A549 (cell line): ENCODE results near the gene CCNL1. TPM values are rescaled to one million over a fixed set of nuclear protein-coding genes. Genes with fewer than 3 reads are reported as not detected.

Experiments
- ATAC-seq, 2 experiments: fragments of 200-7000 bp in 1 of 2; fragments of >200 bp in 1 of 2; cut with Nextera tagmentation in 1 of 2; cut with Tn5 transposase in 1 of 2; 3 replicates each; pipeline versions ENCODE4 v1.8.0 to v1.9.1; 2018 to 2020; ENCODE audit warnings: mild to moderate bottlenecking in 1 of 2, moderate library complexity in 1 of 2
- CTCF ChIA-PET: fragments of 300-600 bp; sonication (Branson Sonifier 250); formaldehyde crosslinking; extraction: SDS; loops from one replicate; lab custom pipeline; 2021; ENCODE audit warnings: antibody characterized with exemption, inconsistent platforms; lab: Yijun Ruan, JAX
- POLR2A ChIA-PET: fragments of 350-600 bp; formaldehyde crosslinking; extraction: SDS; loops from one replicate; lab custom pipeline; 2021; ENCODE audit warnings: antibody characterized with exemption, inconsistent platforms; lab: Yijun Ruan, JAX
- DNase-seq, 2 experiments: peaks; one replicate each; pipeline versions ENCODE4 v3.0.0 to v3.0.0-alpha.2; 2011 to 2016; ENCODE audit warnings: low read depth in 1 of 2, low spot score in 1 of 2
- FAIRE-seq: peaks from 2 replicates; lab custom pipeline; 2011; peaks lifted over from hg19 to GRCh38; lab: Jason Lieb, UNC
- H3K27ac ChIP-seq, 2 experiments: fragments of >200 bp; sonication (Bioruptor Twin); formaldehyde crosslinking; 3 replicates each; pipeline ENCODE4 v1.5.1; 2016 to 2017
- H3K4me1 ChIP-seq: fragments of >200 bp; sonication (Bioruptor Twin); formaldehyde crosslinking; 3 replicates; pipeline ENCODE4 v1.6.1; 2016
- H3K4me2 ChIP-seq: fragments of >200 bp; sonication (Bioruptor Twin); formaldehyde crosslinking; 3 replicates; pipeline ENCODE4 v1.6.1; 2016
- H3K4me3 ChIP-seq: fragments of >200 bp; sonication (Bioruptor Twin); formaldehyde crosslinking; 3 replicates; pipeline ENCODE4 v1.5.1; 2016
- H3K9me3 ChIP-seq: fragments of >200 bp; sonication (Bioruptor Twin); formaldehyde crosslinking; 3 replicates; pipeline ENCODE4 v1.6.1; 2016
- CHD4 ChIP-seq: fragments of 200-600 bp; sonication (generic); IDR thresholded peaks from 2 replicates; pipeline ENCODE4 v1.6.1; 2016; ENCODE audit warnings: antibody characterized with exemption, mild to moderate bottlenecking, borderline replicate concordance
- FOSL2 ChIP-seq, 2 experiments: fragments of 450-650 bp in 1 of 2; fragments of >200 bp in 1 of 2; sonication (Bioruptor Twin) in 1 of 2; formaldehyde crosslinking; IDR thresholded peaks; 2 replicates each; pipeline versions ENCODE4 v1.5.0 to v1.6.1; 2016 to 2020; ENCODE audit warnings: mild to moderate bottlenecking in 1 of 2, moderate library complexity in 1 of 2
- GATA3 ChIP-seq: IDR thresholded peaks from 2 replicates; pipeline ENCODE4 v1.6.1; 2012; ENCODE audit warnings: borderline replicate concordance
- HDAC2 ChIP-seq: fragments of 200-600 bp; sonication (generic); IDR thresholded peaks from 2 replicates; pipeline ENCODE4 v1.6.1; 2016
- HOXA7 ChIP-seq: fragments of 250-450 bp; sonication (Bioruptor Pico); IDR thresholded peaks from 2 replicates; pipeline ENCODE4 v1.5.0; 2020; ENCODE audit warnings: mild to moderate bottlenecking, moderate library complexity
- JUN ChIP-seq, 2 experiments: fragments of >200 bp; sonication (Bioruptor Twin); formaldehyde crosslinking; IDR thresholded peaks; 2 replicates in 1 of 2; 3 replicates in 1 of 2; pipeline ENCODE4 v1.6.1; 2016 to 2017
- JUNB ChIP-seq: fragments of >200 bp; sonication (Bioruptor Twin); formaldehyde crosslinking; IDR thresholded peaks from 2 replicates; pipeline ENCODE4 v1.6.1; 2016
- KDM1A ChIP-seq: fragments of 200-600 bp; sonication (generic); IDR thresholded peaks from 2 replicates; pipeline ENCODE4 v1.6.1; 2016; ENCODE audit warnings: low read depth, mild to moderate bottlenecking
- MAFK ChIP-seq: fragments of 450-650 bp; IDR thresholded peaks from 2 replicates; pipeline ENCODE4 v1.6.1; 2014; ENCODE audit not compliant: partially characterized antibody
- MAZ ChIP-seq: fragments of 150-350 bp; IDR thresholded peaks from 2 replicates; pipeline ENCODE4 v1.6.1; 2014; ENCODE audit warnings: antibody characterized with exemption, low read depth, low read length, borderline replicate concordance
- MYC ChIP-seq: IDR thresholded peaks from 2 replicates; pipeline ENCODE4 v1.6.1; 2012; ENCODE audit warnings: mild to moderate bottlenecking, inconsistent platforms, low read length, improper control_type of control experiment, borderline replicate concordance
- POLR2AphosphoS2 ChIP-seq: conservative IDR thresholded peaks from 2 replicates; pipeline ENCODE4 v1.6.1; 2012; ENCODE audit warnings: low read length, improper control_type of control experiment, inconsistent platforms
- RAD21 ChIP-seq, 2 experiments: fragments of >200 bp in 1 of 2; sonication (Bioruptor Twin) in 1 of 2; formaldehyde crosslinking in 1 of 2; IDR thresholded peaks in 1 of 2; conservative IDR thresholded peaks in 1 of 2; 2 replicates in 1 of 2; 3 replicates in 1 of 2; pipeline ENCODE4 v1.6.1; 2012 to 2018; ENCODE audit warnings: inconsistent platforms in 1 of 2
- RARB ChIP-seq: fragments of 250-450 bp; sonication (Bioruptor Pico); IDR thresholded peaks from 2 replicates; pipeline ENCODE4 v1.8.0; 2021; ENCODE audit warnings: mild to moderate bottlenecking, moderate library complexity
- RNF2 ChIP-seq: fragments of 200-600 bp; sonication (generic); IDR thresholded peaks from 2 replicates; pipeline ENCODE4 v1.6.1; 2016; ENCODE audit warnings: low read depth, mild to moderate bottlenecking, antibody characterized with exemption, moderate library complexity, borderline replicate concordance
- TFCP2L1 ChIP-seq: fragments of 250-450 bp; sonication (Bioruptor Pico); IDR thresholded peaks from 2 replicates; pipeline ENCODE4 v1.5.0; 2021; ENCODE audit warnings: mild to moderate bottlenecking
- TP53 ChIP-seq: fragments of 250-450 bp; sonication (Bioruptor Pico); IDR thresholded peaks from 2 replicates; pipeline ENCODE4 v1.5.0; 2021; ENCODE audit warnings: mild to moderate bottlenecking, moderate library complexity
- USF2 ChIP-seq: fragments of 450-650 bp; IDR thresholded peaks from 2 replicates; pipeline ENCODE4 v1.6.1; 2014; ENCODE audit warnings: antibody characterized with exemption
- ZNF302 ChIP-seq: fragments of 250-450 bp; sonication (Bioruptor Pico); IDR thresholded peaks from 2 replicates; pipeline ENCODE4 v1.9.0; 2021; ENCODE audit warnings: inconsistent platforms, mild to moderate bottlenecking, moderate library complexity
- WGBS: methylation state at CpG from one replicate; pipeline ENCODE4 v1.1.6; 2017; ENCODE audit errors: missing lambda C conversion rate; 5-methylcytosine and 5-hydroxymethylcytosine counted together
- polyA plus RNA-seq, 4 experiments: library from polyadenylated mRNA; depleted of rRNA in 3 of 4; stranded (reverse); fragments of >200 nt; fragmentation: RNase III in 1 of 4; extraction: RNeasy Plus Mini Kit Qiagen cat#74134 plus additional on column Dnase treatment in 1 of 4; gene quantifications; 2 replicates in 3 of 4; 3 replicates in 1 of 4; pipeline ENCODE4 v1.2.3, GENCODE V29; 2011 to 2017
- TF ChIP-seq, protein P1 (sequence below): IDR thresholded peaks from 2 replicates; pipeline ENCODE4 v1.6.1; 2012
- TF ChIP-seq, protein P2 (sequence below): fragments of 200-600 bp; sonication (generic); IDR thresholded peaks from 2 replicates; pipeline ENCODE4 v1.6.1; 2016; ENCODE audit warnings: antibody characterized with exemption, mild to moderate bottlenecking, moderate library complexity

Gene CCNL1
- polyA plus RNA-seq, 2 of the 4 experiments (the other 2 are of a cell fraction): 45.1 to 170 TPM

DNA sequence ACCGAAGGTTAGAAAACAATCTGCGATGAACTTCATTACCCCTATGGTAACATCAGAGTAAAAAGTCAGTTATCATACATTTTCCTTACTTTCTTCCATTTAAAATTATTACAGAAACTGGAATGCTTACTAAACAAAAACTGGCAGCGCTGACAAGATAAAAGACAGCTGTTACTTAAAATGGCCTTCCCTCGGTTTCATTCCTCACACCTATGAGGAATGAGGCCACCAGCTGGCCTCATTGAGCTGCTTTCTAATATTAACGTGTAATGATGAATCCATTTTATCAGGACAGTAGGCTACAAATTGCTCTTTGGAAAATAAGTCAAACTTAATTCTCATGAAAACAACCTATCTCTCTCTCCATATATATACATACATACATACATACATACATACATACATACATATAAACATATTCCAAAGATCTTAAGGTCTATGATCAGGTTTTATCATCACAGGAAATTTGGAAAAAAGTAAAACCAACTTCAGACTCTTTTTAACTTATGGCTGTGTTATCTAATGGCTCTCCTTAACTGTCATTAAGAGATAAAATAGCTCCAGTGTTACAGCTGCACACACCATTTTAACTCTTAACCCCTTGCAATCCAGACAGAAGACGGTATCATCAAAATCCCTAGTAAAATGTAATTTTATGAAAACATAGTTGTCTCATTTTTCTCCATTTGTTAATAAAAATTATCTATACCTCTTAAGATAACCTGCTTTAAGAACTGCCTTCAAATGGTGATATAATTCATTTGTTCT lies 5.2 kb downstream of the CCNL1 start:
- TF ChIP-seq HOXA7 (0 out of 2 replicates have a peak, but pooled peaks have one; percentile 22), GATA3 (no peak), TFCP2L1 (CRISPR knock-in tag) (0 out of 2 replicates have a peak, but pooled peaks have one; percentile 21), MAZ (no peak), MAFK (peak; percentile 30), RARB (peak; percentile 16; the same call in 1 of the 2 replicates)
- no peak for DNase-seq
- H3K4me1 ChIP-seq: peaks cover 49% of the 10 kb centered on the region
- peak overlapping the region; percentile 6; the same call in 1 of the 3 replicates for H3K4me3 ChIP-seq
- WGBS: 74% methylated on average over 6 of the region's 6 CpGs
- no peak for ATAC-seq
- ChIA-PET CTCF (interaction anchor here (0.6 to 1.8 kb wide), 5 partner anchors 11 to 379 kb away, joined by 3 read pairs; no protein-coding TSS in a partner anchor), POLR2A (interaction anchor here (0.8 kb wide), 1 partner anchor 9 kb away, joined by 3 read pairs; no protein-coding TSS in a partner anchor)
- H3K27ac ChIP-seq: no peak overlapping the region
- no peak for FAIRE-seq
- H3K4me2 ChIP-seq: peak overlapping the region; percentile 86
- H3K9me3 ChIP-seq: no peaks in the 10 kb centered on the region

DNA sequence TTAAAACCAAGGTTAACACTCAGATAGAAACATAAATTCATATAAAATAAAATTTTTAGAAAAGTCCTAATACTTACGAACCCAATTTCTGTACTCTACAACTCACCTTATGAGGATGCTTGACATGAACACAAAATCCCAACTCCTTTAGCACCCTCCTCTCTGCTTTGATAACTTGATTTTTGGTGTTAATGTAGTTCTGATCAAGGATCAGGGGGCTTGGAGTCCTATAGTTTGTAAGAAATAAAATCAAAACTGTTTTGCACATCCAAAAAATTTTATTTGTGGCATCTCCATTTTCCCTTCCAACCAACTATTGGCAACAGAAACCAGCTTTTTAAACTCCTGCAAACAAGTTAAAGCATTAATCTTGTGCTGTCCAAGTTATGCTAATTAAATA lies 7.0 kb downstream of the CCNL1 start:
- no peak for TF ChIP-seq USF2
- no peak for TF ChIP-seq FOSL2 (IDR thresholded peaks at IDR 0.05)
- no peak for TF ChIP-seq FOSL2 (CRISPR knock-in tag; IDR thresholded peaks at IDR 0.05)
- no peak for TF ChIP-seq RAD21 (conservative IDR thresholded peaks at IDR 0.05 in 1 of 2, IDR thresholded peaks at IDR 0.05 in 1 of 2)
- no peak for TF ChIP-seq MAZ
- no peak for TF ChIP-seq JUNB
- TF ChIP-seq ZNF302 (CRISPR knock-in tag): no peak
- TF ChIP-seq HOXA7: peak; percentile 60; the same call in 1 of the 2 replicates
- no peak for TF ChIP-seq MYC
- TF ChIP-seq, all 56 proteins: peak for 1
- Histone ChIP-seq H3K4me2 (no peak overlapping the region), H3K4me1 (peaks cover 46% of the 10 kb centered on the region), H3K4me3 (no peak overlapping the region), H3K27ac (no peak overlapping the region), H3K9me3 (no peaks in the 10 kb centered on the region)
- no peak for FAIRE-seq
- WGBS: 92% methylated on average over 1 of the region's 1 CpG
- POLR2A ChIA-PET: interaction anchor here (0.6 to 1.4 kb wide), 2 partner anchors 13 to 22 kb away, joined by 4 to 5 read pairs; no protein-coding TSS in a partner anchor
- CTCF ChIA-PET: no interaction called here
- no peak for ATAC-seq
- DNase-seq: no peak

DNA sequence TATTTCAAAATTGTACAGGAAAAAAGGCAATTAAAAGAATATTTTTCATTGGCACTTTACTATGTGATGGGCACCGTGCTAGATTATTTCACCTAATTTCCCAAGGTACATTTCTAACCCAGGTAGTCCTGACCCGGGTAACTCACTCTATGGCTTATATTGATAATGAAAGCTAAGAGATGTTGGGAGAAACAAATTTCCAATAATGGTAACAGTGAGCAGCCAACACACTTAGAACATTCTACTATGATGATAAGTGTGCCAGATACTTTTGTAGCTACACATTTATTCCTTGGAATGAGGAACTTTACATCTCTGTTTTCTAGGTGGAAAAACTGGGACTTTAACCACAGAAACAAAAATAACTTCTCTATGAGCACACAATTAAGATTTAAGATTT lies 7.5 kb downstream of the CCNL1 start:
- CTCF ChIA-PET: no interaction called here
- FAIRE-seq (no peak), ATAC-seq (no peak)
- H3K4me2 ChIP-seq: no peak overlapping the region
- H3K4me3 ChIP-seq: no peak overlapping the region
- POLR2A ChIA-PET: interaction anchor here (0.6 to 1.4 kb wide), 2 partner anchors 13 to 22 kb away, joined by 4 to 5 read pairs; no protein-coding TSS in a partner anchor
- TF ChIP-seq JUNB (no peak), RNF2 (no peak), HOXA7 (0 out of 2 replicates have a peak, but pooled peaks have one; percentile 64), RARB (peak; percentile 62; the same call in 1 of the 2 replicates), HDAC2 (no peak)
- TF ChIP-seq, all 56 proteins: peak for 2
- no peaks in the 10 kb centered on the region for H3K9me3 ChIP-seq
- H3K4me1 ChIP-seq: peaks cover 41% of the 10 kb centered on the region
- no peak overlapping the region for H3K27ac ChIP-seq
- WGBS: 96% methylated on average over 2 of the region's 2 CpGs
- DNase-seq: no peak

DNA sequence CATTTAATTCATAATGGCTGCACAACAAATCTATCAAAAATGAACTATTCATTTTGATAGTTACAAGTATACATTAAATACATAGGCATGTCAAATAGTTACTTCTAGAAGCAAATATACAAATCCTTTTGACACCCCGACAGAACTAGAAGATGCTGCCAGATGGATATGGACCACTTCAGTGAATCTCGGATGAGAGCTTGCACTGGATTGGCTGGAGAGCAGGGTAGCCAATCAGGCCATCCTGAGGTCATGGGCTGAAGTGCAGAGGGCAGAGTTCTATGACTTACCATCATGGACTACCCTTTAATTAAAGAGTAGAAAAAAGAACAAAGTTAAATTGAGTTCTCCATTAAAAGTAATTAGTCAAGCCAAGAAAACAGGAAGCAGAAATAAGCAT lies 8.3 kb downstream of the CCNL1 start:
- Histone ChIP-seq H3K27ac (no peak overlapping the region), H3K4me1 (peaks cover 33% of the 10 kb centered on the region), H3K4me2 (no peak overlapping the region), H3K4me3 (no peak overlapping the region), H3K9me3 (no peaks in the 10 kb centered on the region)
- FAIRE-seq (no peak), ATAC-seq (peak; percentile 57 to 60; a peak in 4 of 6 replicates), DNase-seq (peak in 1 of 2 experiments; percentile 21)
- CTCF ChIA-PET: interaction anchor here (3.5 kb wide), 1 partner anchor 14 kb away, joined by 26 read pairs; no protein-coding TSS in a partner anchor
- POLR2A ChIA-PET: interaction anchor here (2.0 kb wide), 1 partner anchor 9 kb away, joined by 6 read pairs; the partner anchor contains the start of gene CCNL1
- 81% methylated on average over 2 of the region's 2 CpGs for WGBS
- TF ChIP-seq RNF2 (no peak), KDM1A (no peak), HOXA7 (no peak), ZNF302 (CRISPR knock-in tag) (no peak), CHD4 (no peak), JUN (IDR thresholded peaks at IDR 0.05) (no peak), TP53 (no peak), USF2 (no peak), POLR2AphosphoS2 (no peak)
- TF ChIP-seq, protein P1, sequence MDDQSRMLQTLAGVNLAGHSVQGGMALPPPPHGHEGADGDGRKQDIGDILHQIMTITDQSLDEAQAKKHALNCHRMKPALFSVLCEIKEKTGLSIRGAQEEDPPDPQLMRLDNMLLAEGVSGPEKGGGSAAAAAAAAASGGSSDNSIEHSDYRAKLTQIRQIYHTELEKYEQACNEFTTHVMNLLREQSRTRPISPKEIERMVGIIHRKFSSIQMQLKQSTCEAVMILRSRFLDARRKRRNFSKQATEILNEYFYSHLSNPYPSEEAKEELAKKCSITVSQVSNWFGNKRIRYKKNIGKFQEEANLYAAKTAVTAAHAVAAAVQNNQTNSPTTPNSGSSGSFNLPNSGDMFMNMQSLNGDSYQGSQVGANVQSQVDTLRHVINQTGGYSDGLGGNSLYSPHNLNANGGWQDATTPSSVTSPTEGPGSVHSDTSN: no peak
- TF ChIP-seq, protein P2, sequence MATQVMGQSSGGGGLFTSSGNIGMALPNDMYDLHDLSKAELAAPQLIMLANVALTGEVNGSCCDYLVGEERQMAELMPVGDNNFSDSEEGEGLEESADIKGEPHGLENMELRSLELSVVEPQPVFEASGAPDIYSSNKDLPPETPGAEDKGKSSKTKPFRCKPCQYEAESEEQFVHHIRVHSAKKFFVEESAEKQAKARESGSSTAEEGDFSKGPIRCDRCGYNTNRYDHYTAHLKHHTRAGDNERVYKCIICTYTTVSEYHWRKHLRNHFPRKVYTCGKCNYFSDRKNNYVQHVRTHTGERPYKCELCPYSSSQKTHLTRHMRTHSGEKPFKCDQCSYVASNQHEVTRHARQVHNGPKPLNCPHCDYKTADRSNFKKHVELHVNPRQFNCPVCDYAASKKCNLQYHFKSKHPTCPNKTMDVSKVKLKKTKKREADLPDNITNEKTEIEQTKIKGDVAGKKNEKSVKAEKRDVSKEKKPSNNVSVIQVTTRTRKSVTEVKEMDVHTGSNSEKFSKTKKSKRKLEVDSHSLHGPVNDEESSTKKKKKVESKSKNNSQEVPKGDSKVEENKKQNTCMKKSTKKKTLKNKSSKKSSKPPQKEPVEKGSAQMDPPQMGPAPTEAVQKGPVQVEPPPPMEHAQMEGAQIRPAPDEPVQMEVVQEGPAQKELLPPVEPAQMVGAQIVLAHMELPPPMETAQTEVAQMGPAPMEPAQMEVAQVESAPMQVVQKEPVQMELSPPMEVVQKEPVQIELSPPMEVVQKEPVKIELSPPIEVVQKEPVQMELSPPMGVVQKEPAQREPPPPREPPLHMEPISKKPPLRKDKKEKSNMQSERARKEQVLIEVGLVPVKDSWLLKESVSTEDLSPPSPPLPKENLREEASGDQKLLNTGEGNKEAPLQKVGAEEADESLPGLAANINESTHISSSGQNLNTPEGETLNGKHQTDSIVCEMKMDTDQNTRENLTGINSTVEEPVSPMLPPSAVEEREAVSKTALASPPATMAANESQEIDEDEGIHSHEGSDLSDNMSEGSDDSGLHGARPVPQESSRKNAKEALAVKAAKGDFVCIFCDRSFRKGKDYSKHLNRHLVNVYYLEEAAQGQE: no peak
